ENCODE data around the gene SMYD3. TPM values are rescaled to one million over a fixed set of nuclear protein-coding genes. Genes with fewer than 3 reads are reported as not detected.

The SMYD3 gene
- total and polyA plus RNA-seq, 2 of the 13 experiments (the other 11 are each of a cell fraction or from before 2014, with no cell fraction given): 27.7 to 35.8 TPM

DNA sequence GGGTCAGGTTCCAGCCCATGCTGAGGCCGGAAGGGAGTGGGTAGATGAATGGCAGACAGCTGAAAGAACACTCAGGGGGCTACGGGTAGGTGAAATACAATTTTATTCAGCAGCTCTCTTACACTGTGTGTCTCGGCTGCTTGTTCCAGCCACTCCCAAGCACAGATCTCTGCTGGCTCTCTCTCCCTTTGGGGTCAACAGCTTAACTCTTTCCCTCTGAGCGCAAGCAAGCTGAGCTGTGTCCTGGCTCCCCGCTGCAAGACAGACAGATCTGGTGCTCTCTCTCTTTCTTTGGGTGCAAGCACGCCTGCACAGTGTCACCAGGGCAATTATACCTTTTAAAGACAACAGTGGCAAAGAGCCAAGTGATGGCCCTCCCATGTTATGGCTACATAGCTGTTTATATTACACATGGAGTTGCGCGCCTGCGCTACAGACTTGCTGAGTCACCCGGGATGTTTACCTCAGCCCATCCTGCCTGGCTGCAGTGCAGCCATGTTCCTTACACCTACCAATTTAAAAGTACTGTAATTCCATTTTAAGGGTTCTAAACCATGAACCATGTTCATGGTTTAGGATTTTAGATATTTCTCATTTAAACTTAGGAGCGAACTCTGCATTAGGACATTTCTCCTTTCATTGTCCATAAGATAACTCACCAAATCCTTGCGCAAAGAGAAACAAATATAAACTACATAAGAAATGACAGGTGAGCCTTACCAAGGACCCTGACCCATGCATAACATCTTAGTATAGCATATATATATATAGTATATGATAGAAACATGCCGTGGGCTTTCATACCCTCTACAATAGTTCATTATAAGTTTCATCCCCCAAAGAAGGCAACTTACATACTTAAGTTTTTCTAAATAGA lies 396.5 kb downstream of the SMYD3 start:
- Histone ChIP-seq H3K9ac (ENCODE audit: insufficient read depth, low read depth, low read length) (no peak overlapping the region), H3K36me3 (replicated peaks in 1 of 2; ENCODE audit: control insufficient read depth in 1 of 2, insufficient read depth in 2 of 2, low read length in 2 of 2) (no peaks in the 10 kb centered on the region), H3K4me1 (ENCODE audit: insufficient read depth, low read length) (peaks cover 11% of the 10 kb centered on the region), H3K4me3 (replicated peaks in 1 of 3; ENCODE audit: insufficient read depth in 1 of 3, low read depth in 2 of 3, low read length in 3 of 3) (no peak overlapping the region), H3K9me3 (ENCODE audit: low read length) (no peaks in the 10 kb centered on the region), H3K27ac (ENCODE audit: extremely low read length, insufficient read depth, low read length) (no peak overlapping the region), H2AFZ (ENCODE audit: low read length) (no peak overlapping the region), H4K20me1 (ENCODE audit: insufficient read depth, low read length) (no peaks in the 10 kb centered on the region), H3K79me2 (ENCODE audit: insufficient read depth, low read length) (no peaks in the 10 kb centered on the region), H3K4me2 (ENCODE audit: low read depth, low read length) (no peak overlapping the region), H3K27me3 (ENCODE audit: control insufficient read depth in 1 of 2, insufficient read depth in 2 of 2, low read length in 2 of 2) (no peaks in the 10 kb centered on the region)
- FAIRE-seq (no peak), DNase-seq (ENCODE audit: low spot score) (no peak), ATAC-seq (no peak)
- POLR2A ChIA-PET: no interaction called here
- intact Hi-C loops (cut with micrococcal nuclease; ENCODE audit: unreplicated experiment): loop anchor here (10.0 kb wide), 1 partner anchor 956 kb away; the partner anchor contains the start of gene KIF26B
- BruUV-seq (replicated peaks): no TSS peak
- 87% methylated on average over 13 of the region's 13 CpGs for WGBS (ENCODE audit: low lambda C conversion rate)
- in situ Hi-C loops (cut with HindIII; ENCODE audit: extremely low pct_ligation_motif_present, low pct_unique_long_range_greater_than_20kb): no loop called here
- CTCF ChIA-PET (ENCODE audit: low intra/inter-chr PET ratio, low total read pairs): no interaction called here
- no peak for TF ChIP-seq STAG1 (CRISPR knock-in tag; IDR thresholded peaks at IDR 0.05)
- no peak for TF ChIP-seq ZNF34 (CRISPR knock-in tag; IDR thresholded peaks at IDR 0.05; ENCODE audit: borderline replicate concordance)
- TF ChIP-seq, protein P1, sequence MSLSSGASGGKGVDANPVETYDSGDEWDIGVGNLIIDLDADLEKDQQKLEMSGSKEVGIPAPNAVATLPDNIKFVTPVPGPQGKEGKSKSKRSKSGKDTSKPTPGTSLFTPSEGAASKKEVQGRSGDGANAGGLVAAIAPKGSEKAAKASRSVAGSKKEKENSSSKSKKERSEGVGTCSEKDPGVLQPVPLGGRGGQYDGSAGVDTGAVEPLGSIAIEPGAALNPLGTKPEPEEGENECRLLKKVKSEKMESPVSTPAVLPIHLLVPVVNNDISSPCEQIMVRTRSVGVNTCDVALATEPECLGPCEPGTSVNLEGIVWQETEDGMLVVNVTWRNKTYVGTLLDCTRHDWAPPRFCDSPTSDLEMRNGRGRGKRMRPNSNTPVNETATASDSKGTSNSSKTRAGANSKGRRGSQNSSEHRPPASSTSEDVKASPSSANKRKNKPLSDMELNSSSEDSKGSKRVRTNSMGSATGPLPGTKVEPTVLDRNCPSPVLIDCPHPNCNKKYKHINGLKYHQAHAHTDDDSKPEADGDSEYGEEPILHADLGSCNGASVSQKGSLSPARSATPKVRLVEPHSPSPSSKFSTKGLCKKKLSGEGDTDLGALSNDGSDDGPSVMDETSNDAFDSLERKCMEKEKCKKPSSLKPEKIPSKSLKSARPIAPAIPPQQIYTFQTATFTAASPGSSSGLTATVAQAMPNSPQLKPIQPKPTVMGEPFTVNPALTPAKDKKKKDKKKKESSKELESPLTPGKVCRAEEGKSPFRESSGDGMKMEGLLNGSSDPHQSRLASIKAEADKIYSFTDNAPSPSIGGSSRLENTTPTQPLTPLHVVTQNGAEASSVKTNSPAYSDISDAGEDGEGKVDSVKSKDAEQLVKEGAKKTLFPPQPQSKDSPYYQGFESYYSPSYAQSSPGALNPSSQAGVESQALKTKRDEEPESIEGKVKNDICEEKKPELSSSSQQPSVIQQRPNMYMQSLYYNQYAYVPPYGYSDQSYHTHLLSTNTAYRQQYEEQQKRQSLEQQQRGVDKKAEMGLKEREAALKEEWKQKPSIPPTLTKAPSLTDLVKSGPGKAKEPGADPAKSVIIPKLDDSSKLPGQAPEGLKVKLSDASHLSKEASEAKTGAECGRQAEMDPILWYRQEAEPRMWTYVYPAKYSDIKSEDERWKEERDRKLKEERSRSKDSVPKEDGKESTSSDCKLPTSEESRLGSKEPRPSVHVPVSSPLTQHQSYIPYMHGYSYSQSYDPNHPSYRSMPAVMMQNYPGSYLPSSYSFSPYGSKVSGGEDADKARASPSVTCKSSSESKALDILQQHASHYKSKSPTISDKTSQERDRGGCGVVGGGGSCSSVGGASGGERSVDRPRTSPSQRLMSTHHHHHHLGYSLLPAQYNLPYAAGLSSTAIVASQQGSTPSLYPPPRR (CRISPR knock-in tag; IDR thresholded peaks at IDR 0.05; ENCODE audit: borderline replicate concordance): no peak
- TF ChIP-seq, protein P2, sequence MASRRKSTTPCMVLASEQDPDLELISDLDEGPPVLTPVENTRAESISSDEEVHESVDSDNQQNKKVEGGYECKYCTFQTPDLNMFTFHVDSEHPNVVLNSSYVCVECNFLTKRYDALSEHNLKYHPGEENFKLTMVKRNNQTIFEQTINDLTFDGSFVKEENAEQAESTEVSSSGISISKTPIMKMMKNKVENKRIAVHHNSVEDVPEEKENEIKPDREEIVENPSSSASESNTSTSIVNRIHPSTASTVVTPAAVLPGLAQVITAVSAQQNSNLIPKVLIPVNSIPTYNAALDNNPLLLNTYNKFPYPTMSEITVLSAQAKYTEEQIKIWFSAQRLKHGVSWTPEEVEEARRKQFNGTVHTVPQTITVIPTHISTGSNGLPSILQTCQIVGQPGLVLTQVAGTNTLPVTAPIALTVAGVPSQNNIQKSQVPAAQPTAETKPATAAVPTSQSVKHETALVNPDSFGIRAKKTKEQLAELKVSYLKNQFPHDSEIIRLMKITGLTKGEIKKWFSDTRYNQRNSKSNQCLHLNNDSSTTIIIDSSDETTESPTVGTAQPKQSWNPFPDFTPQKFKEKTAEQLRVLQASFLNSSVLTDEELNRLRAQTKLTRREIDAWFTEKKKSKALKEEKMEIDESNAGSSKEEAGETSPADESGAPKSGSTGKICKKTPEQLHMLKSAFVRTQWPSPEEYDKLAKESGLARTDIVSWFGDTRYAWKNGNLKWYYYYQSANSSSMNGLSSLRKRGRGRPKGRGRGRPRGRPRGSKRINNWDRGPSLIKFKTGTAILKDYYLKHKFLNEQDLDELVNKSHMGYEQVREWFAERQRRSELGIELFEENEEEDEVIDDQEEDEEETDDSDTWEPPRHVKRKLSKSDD (CRISPR knock-in tag; IDR thresholded peaks at IDR 0.05; ENCODE audit: low read depth): no peak
- TF ChIP-seq, protein P3, sequence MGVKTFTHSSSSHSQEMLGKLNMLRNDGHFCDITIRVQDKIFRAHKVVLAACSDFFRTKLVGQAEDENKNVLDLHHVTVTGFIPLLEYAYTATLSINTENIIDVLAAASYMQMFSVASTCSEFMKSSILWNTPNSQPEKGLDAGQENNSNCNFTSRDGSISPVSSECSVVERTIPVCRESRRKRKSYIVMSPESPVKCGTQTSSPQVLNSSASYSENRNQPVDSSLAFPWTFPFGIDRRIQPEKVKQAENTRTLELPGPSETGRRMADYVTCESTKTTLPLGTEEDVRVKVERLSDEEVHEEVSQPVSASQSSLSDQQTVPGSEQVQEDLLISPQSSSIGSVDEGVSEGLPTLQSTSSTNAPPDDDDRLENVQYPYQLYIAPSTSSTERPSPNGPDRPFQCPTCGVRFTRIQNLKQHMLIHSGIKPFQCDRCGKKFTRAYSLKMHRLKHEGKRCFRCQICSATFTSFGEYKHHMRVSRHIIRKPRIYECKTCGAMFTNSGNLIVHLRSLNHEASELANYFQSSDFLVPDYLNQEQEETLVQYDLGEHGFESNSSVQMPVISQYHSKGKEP (CRISPR knock-in tag; IDR thresholded peaks at IDR 0.05): no peak
- no peak for TF ChIP-seq EED (CRISPR knock-in tag; IDR thresholded peaks at IDR 0.05)
- TF ChIP-seq, protein P4, sequence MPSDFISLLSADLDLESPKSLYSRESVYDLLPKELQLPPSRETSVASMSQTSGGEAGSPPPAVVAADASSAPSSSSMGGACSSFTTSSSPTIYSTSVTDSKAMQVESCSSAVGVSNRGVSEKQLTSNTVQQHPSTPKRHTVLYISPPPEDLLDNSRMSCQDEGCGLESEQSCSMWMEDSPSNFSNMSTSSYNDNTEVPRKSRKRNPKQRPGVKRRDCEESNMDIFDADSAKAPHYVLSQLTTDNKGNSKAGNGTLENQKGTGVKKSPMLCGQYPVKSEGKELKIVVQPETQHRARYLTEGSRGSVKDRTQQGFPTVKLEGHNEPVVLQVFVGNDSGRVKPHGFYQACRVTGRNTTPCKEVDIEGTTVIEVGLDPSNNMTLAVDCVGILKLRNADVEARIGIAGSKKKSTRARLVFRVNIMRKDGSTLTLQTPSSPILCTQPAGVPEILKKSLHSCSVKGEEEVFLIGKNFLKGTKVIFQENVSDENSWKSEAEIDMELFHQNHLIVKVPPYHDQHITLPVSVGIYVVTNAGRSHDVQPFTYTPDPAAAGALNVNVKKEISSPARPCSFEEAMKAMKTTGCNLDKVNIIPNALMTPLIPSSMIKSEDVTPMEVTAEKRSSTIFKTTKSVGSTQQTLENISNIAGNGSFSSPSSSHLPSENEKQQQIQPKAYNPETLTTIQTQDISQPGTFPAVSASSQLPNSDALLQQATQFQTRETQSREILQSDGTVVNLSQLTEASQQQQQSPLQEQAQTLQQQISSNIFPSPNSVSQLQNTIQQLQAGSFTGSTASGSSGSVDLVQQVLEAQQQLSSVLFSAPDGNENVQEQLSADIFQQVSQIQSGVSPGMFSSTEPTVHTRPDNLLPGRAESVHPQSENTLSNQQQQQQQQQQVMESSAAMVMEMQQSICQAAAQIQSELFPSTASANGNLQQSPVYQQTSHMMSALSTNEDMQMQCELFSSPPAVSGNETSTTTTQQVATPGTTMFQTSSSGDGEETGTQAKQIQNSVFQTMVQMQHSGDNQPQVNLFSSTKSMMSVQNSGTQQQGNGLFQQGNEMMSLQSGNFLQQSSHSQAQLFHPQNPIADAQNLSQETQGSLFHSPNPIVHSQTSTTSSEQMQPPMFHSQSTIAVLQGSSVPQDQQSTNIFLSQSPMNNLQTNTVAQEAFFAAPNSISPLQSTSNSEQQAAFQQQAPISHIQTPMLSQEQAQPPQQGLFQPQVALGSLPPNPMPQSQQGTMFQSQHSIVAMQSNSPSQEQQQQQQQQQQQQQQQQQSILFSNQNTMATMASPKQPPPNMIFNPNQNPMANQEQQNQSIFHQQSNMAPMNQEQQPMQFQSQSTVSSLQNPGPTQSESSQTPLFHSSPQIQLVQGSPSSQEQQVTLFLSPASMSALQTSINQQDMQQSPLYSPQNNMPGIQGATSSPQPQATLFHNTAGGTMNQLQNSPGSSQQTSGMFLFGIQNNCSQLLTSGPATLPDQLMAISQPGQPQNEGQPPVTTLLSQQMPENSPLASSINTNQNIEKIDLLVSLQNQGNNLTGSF (CRISPR knock-in tag; IDR thresholded peaks at IDR 0.05): no peak
